GM23338 (cell line): ENCODE results near the gene RASGRF2. TPM values are rescaled to one million over a fixed set of nuclear protein-coding genes. Genes with fewer than 3 reads are reported as not detected.

Source experiments
- ATAC-seq: fragments of 200-7000 bp; cut with Tn5 transposase; 3 replicates; pipeline ENCODE4 v1.9.1; 2020
- DNase-seq: peaks from one replicate; pipeline ENCODE4 v3.0.0-alpha.2; 2015; ENCODE audit warnings: low spot score
- H2AFZ ChIP-seq: fragments of 200-600 bp; sonication (generic); 2 replicates; pipeline ENCODE4 v1.8.0; 2016; ENCODE audit warnings: antibody characterized with exemption, mild to moderate bottlenecking, moderate library complexity
- H3F3A ChIP-seq: fragments of 200-600 bp; sonication (generic); replicated peaks from 2 replicates; pipeline ENCODE4 v1.8.0; 2017; ENCODE audit warnings: antibody characterized with exemption, mixed run types, low read depth
- H3K27ac ChIP-seq: fragments of 200-600 bp; sonication (generic); 2 replicates; pipeline ENCODE4 v1.6.1; 2016; ENCODE audit warnings: low read depth
- H3K27me3 ChIP-seq: fragments of 200-600 bp; sonication (generic); 2 replicates; pipeline ENCODE4 v1.8.0; 2016; ENCODE audit warnings: mild to moderate bottlenecking, mixed run types, moderate library complexity; ENCODE audit not compliant: insufficient read depth
- H3K36me3 ChIP-seq: fragments of 200-600 bp; sonication (generic); 2 replicates; pipeline ENCODE4 v1.8.0; 2016; ENCODE audit warnings: mild to moderate bottlenecking; ENCODE audit not compliant: insufficient read depth
- H3K4me1 ChIP-seq: fragments of 200-600 bp; sonication (generic); 2 replicates; pipeline ENCODE4 v1.8.0; 2016; ENCODE audit warnings: mild to moderate bottlenecking, moderate library complexity; ENCODE audit not compliant: insufficient read depth
- H3K4me2 ChIP-seq: fragments of 200-600 bp; sonication (generic); 2 replicates; pipeline ENCODE4 v1.7.1; 2017; ENCODE audit warnings: mixed run types
- H3K4me3 ChIP-seq: fragments of 200-600 bp; sonication (generic); 2 replicates; pipeline ENCODE4 v1.6.1; 2016; ENCODE audit warnings: mixed run types
- H3K79me2 ChIP-seq: fragments of 200-600 bp; sonication (generic); replicated peaks from 2 replicates; pipeline ENCODE4 v1.8.0; 2017; ENCODE audit warnings: mild to moderate bottlenecking; ENCODE audit not compliant: insufficient read depth
- H3K9me2 ChIP-seq: fragments of 200-600 bp; sonication (generic); 2 replicates; pipeline ENCODE4 v1.8.0; 2017; ENCODE audit not compliant: insufficient read depth
- H4K20me1 ChIP-seq: fragments of 200-600 bp; sonication (generic); replicated peaks from 2 replicates; pipeline ENCODE4 v1.8.0; 2017; ENCODE audit warnings: mild to moderate bottlenecking; ENCODE audit not compliant: insufficient read depth
- H3K27ac Mint-ChIP-seq: 2 replicates; pipeline ENCODE4 v1.8.0; 2020; ENCODE audit warnings: inconsistent platforms, mild to moderate bottlenecking, moderate library complexity, mixed read lengths
- H3K27me3 Mint-ChIP-seq: 3 replicates; pipeline ENCODE4 v1.8.0; 2022; ENCODE audit warnings: low read depth, mild to moderate bottlenecking, moderate library complexity, mixed read lengths, inconsistent platforms; ENCODE audit not compliant: insufficient read depth, poor library complexity
- H3K36me3 Mint-ChIP-seq: 3 replicates; pipeline ENCODE4 v1.8.0; 2021; ENCODE audit warnings: low read depth, mild to moderate bottlenecking, inconsistent platforms, moderate library complexity, mixed read lengths
- H3K4me1 Mint-ChIP-seq: 3 replicates; pipeline ENCODE4 v1.8.0; 2020; ENCODE audit warnings: mild to moderate bottlenecking, inconsistent platforms, mixed read lengths
- H3K4me3 Mint-ChIP-seq: 3 replicates; pipeline ENCODE4 v1.8.0; 2021; ENCODE audit warnings: moderate library complexity, mild to moderate bottlenecking, inconsistent platforms, mixed read lengths
- H3K9me3 Mint-ChIP-seq: 3 replicates; pipeline ENCODE4 v1.8.0; 2020; ENCODE audit warnings: moderate library complexity, mild to moderate bottlenecking, inconsistent platforms, mixed read lengths
- CREB1 ChIP-seq: fragments of 250-450 bp; sonication (Bioruptor Pico); IDR thresholded peaks from 2 replicates; pipeline ENCODE4 v1.5.0; 2020; ENCODE audit warnings: low read depth, mild to moderate bottlenecking, moderate library complexity
- CTCF ChIP-seq, 2 experiments: fragments of 200-600 bp in 1 of 2; sonication (generic) in 1 of 2; conservative IDR thresholded peaks; 2 replicates each; pipeline versions ENCODE4 v1.5.1 to v1.6.1; 2016 to 2017; ENCODE audit warnings: antibody characterized with exemption in 2 of 2, low read depth in 2 of 2, mild to moderate bottlenecking in 2 of 2, moderate library complexity in 1 of 2
- ETS1 ChIP-seq: IDR thresholded peaks from 2 replicates; pipeline ENCODE4 v1.6.1; 2016; ENCODE audit warnings: antibody characterized with exemption
- EZH2 ChIP-seq: fragments of 200-600 bp; sonication (generic); IDR thresholded peaks from one replicate; pipeline ENCODE4 v1.8.0; 2017; ENCODE audit warnings: antibody characterized with exemption, mild to moderate bottlenecking, low read depth; ENCODE audit not compliant: unreplicated experiment
- EZH2phosphoT487 ChIP-seq: fragments of 200-600 bp; sonication (generic); IDR thresholded peaks from one replicate; pipeline ENCODE4 v1.8.1; 2018; ENCODE audit warnings: antibody characterized with exemption; ENCODE audit not compliant: unreplicated experiment
- JUNB ChIP-seq: IDR thresholded peaks from one replicate; pipeline ENCODE4 v1.6.1; 2016; ENCODE audit warnings: antibody characterized with exemption; ENCODE audit not compliant: unreplicated experiment
- REST ChIP-seq: IDR thresholded peaks from one replicate; pipeline ENCODE4 v1.6.1; 2018; ENCODE audit warnings: antibody characterized with exemption; ENCODE audit not compliant: unreplicated experiment
- STAT1 ChIP-seq: IDR thresholded peaks from one replicate; pipeline ENCODE4 v1.6.1; 2016; ENCODE audit warnings: antibody characterized with exemption; ENCODE audit not compliant: unreplicated experiment
- ZNF331 ChIP-seq: fragments of 250-450 bp; sonication (Bioruptor Pico); IDR thresholded peaks from 2 replicates; pipeline ENCODE4 v1.5.0; 2020; ENCODE audit warnings: low read depth, mild to moderate bottlenecking, moderate library complexity
- polyA plus RNA-seq: library from polyadenylated mRNA; unstranded; fragments of >200 nt; fragmentation: Nextera tagmentation; extraction: Ambion mirVana; gene quantifications from 2 replicates; pipeline ENCODE4 v1.2.1, GENCODE V29; 2016
- total RNA-seq: library from RNA; depleted of rRNA; stranded (reverse); fragments of >200 nt; shearing (Covaris generic); gene quantifications from 2 replicates; pipeline ENCODE4 v1.2.3, GENCODE V29; 2014

Gene RASGRF2
- total and polyA plus RNA-seq, 2 experiments from 2014 or later = 5.0 to 19.2 TPM

GRCh38 chr5:81209869-81210493 lies 249.8 kb downstream of the RASGRF2 start:
- Histone ChIP-seq H3K36me3 (no peaks in the 10 kb centered on the region), H3K27me3 (no peaks in the 10 kb centered on the region), H3K27ac (no peak overlapping the region), H3F3A (no peaks in the 10 kb centered on the region), H3K4me3 (no peak overlapping the region), H2AFZ (no peak overlapping the region), H3K79me2 (no peaks in the 10 kb centered on the region), H3K4me2 (no peak overlapping the region), H4K20me1 (peaks cover 4% of the 10 kb centered on the region), H3K9me2 (no peaks in the 10 kb centered on the region), H3K4me1 (no peaks in the 10 kb centered on the region)
- ATAC-seq (no peak), DNase-seq (no peak)
- H3K27ac Mint-ChIP-seq = peak overlapping the region; percentile 17; the same call in 1 of the 2 replicates
- H3K36me3 Mint-ChIP-seq = no peaks in the 10 kb centered on the region
- no peak for TF ChIP-seq CTCF (conservative IDR thresholded peaks at IDR 0.05; ENCODE audit: low read depth in 2 of 2)
- TF ChIP-seq REST = no peak
- no peak for TF ChIP-seq STAT1
- TF ChIP-seq EZH2 = no peak
- H3K4me1 Mint-ChIP-seq = no peaks in the 10 kb centered on the region
- H3K27me3 Mint-ChIP-seq = peaks cover 2% of the 10 kb centered on the region
- H3K9me3 Mint-ChIP-seq = no peaks in the 10 kb centered on the region
- no peak overlapping the region for H3K4me3 Mint-ChIP-seq

- H3K4me1 Mint-ChIP-seq = no peaks in the 10 kb centered on the region
Observed at GRCh38 chr5:81212211-81212751, 252.1 kb downstream of the RASGRF2 start.

More at GRCh38 chr5:81212211-81212751, 252.1 kb downstream of the RASGRF2 start:
- Mint-ChIP-seq H3K27ac (no peak overlapping the region), H3K4me3 (no peak overlapping the region), H3K36me3 (no peaks in the 10 kb centered on the region), H3K9me3 (no peaks in the 10 kb centered on the region), H3K27me3 (peaks cover 2% of the 10 kb centered on the region)
- ATAC-seq (peak; percentile 52), DNase-seq (no peak)
- Histone ChIP-seq H2AFZ (no peak overlapping the region), H3K4me3 (no peak overlapping the region), H3K36me3 (no peaks in the 10 kb centered on the region), H3K4me1 (no peaks in the 10 kb centered on the region), H3K4me2 (no peak overlapping the region), H4K20me1 (peaks cover 4% of the 10 kb centered on the region), H3K27me3 (no peaks in the 10 kb centered on the region), H3K9me2 (no peaks in the 10 kb centered on the region), H3K27ac (no peak overlapping the region), H3F3A (no peaks in the 10 kb centered on the region), H3K79me2 (no peaks in the 10 kb centered on the region)
- TF ChIP-seq ETS1 = no peak
- no peak for TF ChIP-seq JUNB
- no peak for TF ChIP-seq CREB1 (CRISPR knock-in tag)
- peak in 1 of 2 experiments; percentile 37; a peak in 2 of 4 replicates for TF ChIP-seq CTCF (conservative IDR thresholded peaks at IDR 0.05; ENCODE audit: low read depth in 2 of 2)
- TF ChIP-seq EZH2phosphoT487 = no peak
- TF ChIP-seq STAT1 = no peak
- TF ChIP-seq ZNF331 = no peak
